HUES48 (cell line): Measurements from ENCODE around the gene DYRK1A.
A peak's percentile ranks its signal among the peaks of the same experiment; 100 is the strongest.

ENCODE experiments used
- H3K27ac ChIP-seq: one replicate; pipeline ENCODE4 v1.7.0; 2013; ENCODE audit warnings: low read depth, low read length, inconsistent platforms
- H3K27me3 ChIP-seq: 2 replicates; pipeline ENCODE4 v1.6.1; 2013; ENCODE audit warnings: mild to moderate bottlenecking, low read length; ENCODE audit not compliant: control insufficient read depth, insufficient read depth
- H3K36me3 ChIP-seq: 2 replicates; pipeline ENCODE4 v1.6.1; 2013; ENCODE audit warnings: low read length; ENCODE audit not compliant: control insufficient read depth, insufficient read depth
- H3K4me1 ChIP-seq: 2 replicates; pipeline ENCODE4 v1.6.1; 2013; ENCODE audit warnings: mild to moderate bottlenecking, low read length; ENCODE audit not compliant: control insufficient read depth, insufficient read depth
- H3K4me3 ChIP-seq: 2 replicates; pipeline ENCODE4 v1.5.1; 2013; ENCODE audit warnings: mild to moderate bottlenecking, low read depth, low read length
- H3K9ac ChIP-seq: 2 replicates; pipeline ENCODE4 v1.6.1; 2013; ENCODE audit warnings: mild to moderate bottlenecking, low read depth, low read length, moderate library complexity
- H3K9me3 ChIP-seq: 2 replicates; pipeline ENCODE4 v1.6.1; 2013; ENCODE audit warnings: low read length; ENCODE audit not compliant: control insufficient read depth, insufficient read depth

Gene DYRK1A

DNA sequence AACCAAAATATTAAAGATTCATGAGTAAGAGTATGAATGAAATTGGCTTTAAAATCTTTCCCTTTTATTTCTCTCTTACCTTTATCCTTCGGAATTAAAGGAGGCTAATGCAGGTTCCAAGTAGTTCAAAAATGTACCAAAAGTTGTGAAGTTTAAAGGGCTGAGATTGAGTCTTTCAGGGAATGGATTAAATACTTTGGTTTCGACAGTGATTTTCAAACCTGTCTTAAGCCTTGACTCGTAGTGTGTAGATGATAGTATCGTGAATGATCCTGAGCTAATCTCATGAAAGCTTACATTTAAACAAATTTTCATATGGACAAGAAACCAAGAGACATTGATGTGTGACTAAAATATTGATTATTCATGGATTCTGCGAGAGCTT lies 66.9 kb downstream of the DYRK1A start:
- Histone ChIP-seq H3K27me3 (no peaks in the 10 kb centered on the region), H3K4me1 (peaks cover 38% of the 10 kb centered on the region), H3K9ac (no peak overlapping the region), H3K36me3 (no peaks in the 10 kb centered on the region), H3K4me3 (no peak overlapping the region), H3K9me3 (no peaks in the 10 kb centered on the region), H3K27ac (no peak overlapping the region)

DNA sequence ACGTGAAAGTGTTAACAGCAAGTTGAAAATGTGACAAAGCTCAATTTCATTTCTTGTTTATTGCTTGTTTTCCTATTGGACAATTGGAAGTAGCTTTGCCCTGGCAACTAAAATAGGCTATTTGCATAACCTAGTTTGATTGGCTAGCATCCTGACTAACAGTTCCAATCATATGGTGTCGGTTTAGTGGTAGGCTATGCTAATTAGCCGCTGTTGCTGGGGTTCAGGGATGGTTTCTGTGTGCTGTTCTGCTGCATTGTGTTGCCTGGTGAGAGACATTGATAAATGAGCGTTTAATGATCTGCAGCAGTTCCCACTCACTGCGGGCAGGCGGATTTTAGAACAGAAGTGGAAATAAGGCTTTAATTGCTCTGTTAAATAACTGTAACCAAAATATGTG lies 68.5 kb downstream of the DYRK1A start:
- peak overlapping the region; percentile 9 for H3K27ac ChIP-seq
- H3K9ac ChIP-seq = no peak overlapping the region

DNA sequence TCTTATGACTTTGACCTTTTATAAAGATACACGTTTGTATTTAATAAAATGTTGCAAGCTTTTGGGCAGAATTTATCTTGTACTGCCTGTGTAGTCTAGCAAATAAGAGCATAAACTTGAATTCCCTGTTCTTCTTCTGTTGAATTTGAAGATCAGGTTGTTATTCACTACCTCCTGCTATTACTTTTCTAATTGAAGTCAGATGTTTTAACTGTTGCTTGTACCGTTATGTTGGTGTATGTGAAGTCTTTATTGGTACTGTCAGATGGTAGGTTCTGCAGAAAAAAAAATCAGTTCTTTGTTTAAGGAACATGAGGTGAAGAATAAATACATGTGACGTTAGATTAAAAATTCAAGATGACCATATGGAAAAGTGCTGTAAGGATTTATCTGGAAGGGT lies 69.1 kb downstream of the DYRK1A start:
- Histone ChIP-seq H3K4me1 (peaks cover 32% of the 10 kb centered on the region), H3K9me3 (no peaks in the 10 kb centered on the region), H3K27me3 (no peaks in the 10 kb centered on the region), H3K4me3 (no peak overlapping the region), H3K36me3 (no peaks in the 10 kb centered on the region), H3K27ac (peak overlapping the region; percentile 9), H3K9ac (no peak overlapping the region)

More for the DNA sequence above, 68.5 kb downstream of the DYRK1A start:
- Histone ChIP-seq H3K36me3 (no peaks in the 10 kb centered on the region), H3K27me3 (no peaks in the 10 kb centered on the region), H3K9me3 (no peaks in the 10 kb centered on the region), H3K4me1 (peaks cover 37% of the 10 kb centered on the region), H3K4me3 (no peak overlapping the region)

DNA sequence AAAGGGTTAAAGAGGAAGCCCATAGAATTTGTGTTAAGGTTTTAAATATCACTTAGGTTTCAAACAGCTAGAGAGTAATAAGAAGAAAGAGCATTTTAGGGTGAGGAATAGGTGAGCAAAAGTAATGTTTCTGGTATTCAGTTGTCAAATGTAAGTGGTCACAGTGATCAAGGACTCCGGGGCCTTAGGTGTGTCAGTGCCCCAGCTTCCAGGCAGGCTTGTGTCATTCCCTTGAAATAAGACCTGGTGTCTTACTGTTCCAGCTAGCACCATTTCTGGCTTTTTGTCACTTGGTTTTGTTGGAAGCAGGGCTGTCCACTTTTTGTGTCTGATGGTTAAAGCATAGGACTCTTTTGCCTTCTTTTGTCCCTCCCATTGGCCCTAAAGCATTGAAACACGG lies 69.6 kb downstream of the DYRK1A start:
- no peak overlapping the region for H3K9ac ChIP-seq
- peaks cover 32% of the 10 kb centered on the region for H3K4me1 ChIP-seq
- no peaks in the 10 kb centered on the region for H3K36me3 ChIP-seq
- H3K4me3 ChIP-seq = no peak overlapping the region
- H3K9me3 ChIP-seq = no peaks in the 10 kb centered on the region
- H3K27me3 ChIP-seq = no peaks in the 10 kb centered on the region
- H3K27ac ChIP-seq = no peak overlapping the region

DNA sequence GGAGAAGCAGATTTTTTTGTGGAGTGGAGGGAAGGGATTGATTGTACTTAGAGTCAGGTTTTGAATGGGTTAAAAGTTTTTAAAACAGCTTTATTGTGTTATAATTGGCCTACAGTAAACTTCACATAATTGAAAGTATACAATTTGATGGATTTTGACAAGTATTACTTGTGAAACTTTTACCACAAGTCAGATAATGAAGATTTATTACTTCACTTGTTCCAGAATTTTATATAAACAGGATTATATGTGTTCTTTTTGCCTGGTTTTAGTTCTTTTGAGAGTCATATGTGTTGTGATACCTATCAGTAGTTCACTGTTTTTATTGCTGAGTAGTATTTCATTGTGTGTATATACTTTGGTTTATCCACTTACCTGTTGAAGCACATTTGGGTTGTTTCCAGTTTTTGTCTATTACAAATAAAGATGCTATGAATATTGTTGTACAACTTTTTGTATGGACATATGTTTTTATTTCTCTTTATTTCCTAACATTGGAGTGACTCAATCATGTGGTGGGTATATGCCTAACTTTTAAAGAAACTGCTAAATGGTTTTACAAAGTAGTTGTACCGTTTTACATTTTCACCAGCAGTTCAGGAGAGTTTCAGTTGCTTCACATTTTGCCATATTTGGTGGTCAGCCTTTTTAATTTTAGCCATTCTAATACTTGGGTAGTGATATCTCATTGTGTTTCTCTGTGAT lies 71.0 kb downstream of the DYRK1A start:
- no peak overlapping the region for H3K27ac ChIP-seq
- H3K27me3 ChIP-seq = no peaks in the 10 kb centered on the region
- H3K4me3 ChIP-seq = no peak overlapping the region
- H3K4me1 ChIP-seq = peaks cover 41% of the 10 kb centered on the region
- no peak overlapping the region for H3K9ac ChIP-seq
- H3K9me3 ChIP-seq = no peaks in the 10 kb centered on the region
- no peaks in the 10 kb centered on the region for H3K36me3 ChIP-seq

DNA sequence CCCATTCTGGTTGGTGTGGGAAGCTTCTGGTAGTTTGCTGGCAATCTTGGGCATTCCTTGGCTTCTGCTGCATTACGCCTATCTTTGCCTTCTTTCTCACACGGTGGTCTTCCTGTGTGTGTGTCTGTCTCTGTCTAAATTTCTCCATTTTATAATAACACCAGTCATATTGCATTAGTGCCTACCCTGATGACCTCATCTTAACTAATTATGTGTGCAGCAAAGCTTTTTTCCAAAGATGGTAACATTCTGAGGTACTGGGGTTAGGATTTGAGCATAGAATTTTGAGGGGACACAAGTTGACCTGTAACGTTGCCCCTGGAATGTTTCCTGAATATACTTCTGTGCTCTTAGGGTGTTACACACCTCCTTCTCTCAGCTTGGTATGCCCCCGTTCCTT lies 77.1 kb downstream of the DYRK1A start:
- H3K9ac ChIP-seq = no peak overlapping the region
- no peaks in the 10 kb centered on the region for H3K9me3 ChIP-seq
- no peaks in the 10 kb centered on the region for H3K36me3 ChIP-seq
- H3K4me3 ChIP-seq = no peak overlapping the region
- peaks cover 54% of the 10 kb centered on the region for H3K4me1 ChIP-seq
- H3K27me3 ChIP-seq = no peaks in the 10 kb centered on the region
- no peak overlapping the region for H3K27ac ChIP-seq

DNA sequence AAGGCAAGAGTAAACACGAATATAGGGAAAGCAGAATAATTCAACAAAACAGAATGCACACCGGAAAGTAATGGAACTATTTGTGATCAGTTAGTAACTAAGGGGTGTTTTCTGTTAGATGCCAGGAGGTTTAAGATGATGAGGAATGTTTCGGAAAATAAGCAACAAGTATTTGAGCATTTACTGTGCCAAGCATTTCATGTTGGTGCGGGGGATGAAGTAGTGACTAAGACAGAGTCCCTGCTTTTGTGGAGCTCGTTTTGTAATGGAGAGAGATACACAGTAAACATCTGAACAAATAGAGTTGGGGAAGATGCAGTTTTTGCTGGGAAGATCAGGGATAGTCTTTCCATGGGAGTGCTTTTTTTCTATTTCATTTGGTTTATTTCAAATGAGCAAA lies 78.7 kb downstream of the DYRK1A start:
- no peak overlapping the region for H3K27ac ChIP-seq
- no peaks in the 10 kb centered on the region for H3K9me3 ChIP-seq
- H3K36me3 ChIP-seq = no peaks in the 10 kb centered on the region
- peaks cover 66% of the 10 kb centered on the region for H3K4me1 ChIP-seq
- no peak overlapping the region for H3K9ac ChIP-seq
- no peak overlapping the region for H3K4me3 ChIP-seq
- no peaks in the 10 kb centered on the region for H3K27me3 ChIP-seq

DNA sequence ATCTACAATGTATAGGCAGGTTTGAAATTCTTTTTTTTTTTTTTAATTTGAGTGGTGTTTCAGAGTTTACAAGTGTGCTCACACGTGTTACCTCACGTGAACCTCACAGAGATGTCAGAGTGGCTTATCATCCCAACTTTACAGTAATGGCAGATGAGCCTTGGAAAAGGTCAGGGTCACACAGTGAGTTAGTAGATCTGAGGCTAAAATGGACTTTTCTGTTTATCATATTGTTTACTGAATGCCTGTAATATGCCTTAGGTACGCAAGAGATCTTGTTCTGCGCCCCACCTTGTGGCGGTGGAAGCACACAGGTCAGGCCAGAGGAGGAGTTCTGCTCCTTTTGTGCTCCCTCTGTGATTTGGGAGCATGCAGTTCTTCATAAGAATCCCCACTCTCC lies 80.0 kb downstream of the DYRK1A start:
- no peaks in the 10 kb centered on the region for H3K9me3 ChIP-seq
- peaks cover 64% of the 10 kb centered on the region for H3K4me1 ChIP-seq

DNA sequence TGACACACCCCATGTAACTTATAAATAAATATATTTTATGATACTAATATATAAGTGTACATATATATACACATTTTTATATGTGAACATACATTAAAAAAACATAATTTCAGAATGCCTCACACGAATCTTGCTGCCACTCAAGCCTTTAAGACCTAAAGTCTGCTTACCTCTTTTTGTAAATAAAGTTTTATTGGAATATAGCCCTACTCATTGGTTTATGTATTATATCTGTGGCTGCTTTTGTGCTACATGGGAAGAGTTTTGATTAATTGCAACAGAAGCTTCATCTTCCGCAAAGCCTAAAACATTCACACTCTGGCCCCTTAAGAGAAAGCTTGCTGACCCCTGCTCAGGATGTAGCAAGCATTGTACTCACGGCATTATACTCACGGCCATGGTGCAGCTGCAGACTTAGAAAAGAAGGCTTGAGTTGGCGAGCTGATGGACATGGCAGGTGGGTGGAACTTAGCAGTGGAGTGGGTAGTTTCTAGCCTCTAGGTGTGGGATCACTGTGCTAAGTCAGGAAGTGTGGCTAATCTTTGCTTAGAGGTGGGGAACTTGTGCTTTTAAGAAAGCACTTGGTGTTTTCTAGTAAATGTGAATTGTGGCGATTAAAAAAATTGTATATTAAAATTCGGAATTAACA lies 80.8 kb downstream of the DYRK1A start:
- Histone ChIP-seq H3K9me3 (no peaks in the 10 kb centered on the region), H3K36me3 (no peaks in the 10 kb centered on the region), H3K9ac (no peak overlapping the region), H3K4me1 (peaks cover 64% of the 10 kb centered on the region), H3K27ac (no peak overlapping the region), H3K4me3 (no peak overlapping the region), H3K27me3 (no peaks in the 10 kb centered on the region)

More for the DNA sequence above, 80.0 kb downstream of the DYRK1A start:
- Histone ChIP-seq H3K27me3 (no peaks in the 10 kb centered on the region), H3K4me3 (no peak overlapping the region), H3K9ac (no peak overlapping the region), H3K27ac (peak overlapping the region; percentile 34), H3K36me3 (no peaks in the 10 kb centered on the region)

DNA sequence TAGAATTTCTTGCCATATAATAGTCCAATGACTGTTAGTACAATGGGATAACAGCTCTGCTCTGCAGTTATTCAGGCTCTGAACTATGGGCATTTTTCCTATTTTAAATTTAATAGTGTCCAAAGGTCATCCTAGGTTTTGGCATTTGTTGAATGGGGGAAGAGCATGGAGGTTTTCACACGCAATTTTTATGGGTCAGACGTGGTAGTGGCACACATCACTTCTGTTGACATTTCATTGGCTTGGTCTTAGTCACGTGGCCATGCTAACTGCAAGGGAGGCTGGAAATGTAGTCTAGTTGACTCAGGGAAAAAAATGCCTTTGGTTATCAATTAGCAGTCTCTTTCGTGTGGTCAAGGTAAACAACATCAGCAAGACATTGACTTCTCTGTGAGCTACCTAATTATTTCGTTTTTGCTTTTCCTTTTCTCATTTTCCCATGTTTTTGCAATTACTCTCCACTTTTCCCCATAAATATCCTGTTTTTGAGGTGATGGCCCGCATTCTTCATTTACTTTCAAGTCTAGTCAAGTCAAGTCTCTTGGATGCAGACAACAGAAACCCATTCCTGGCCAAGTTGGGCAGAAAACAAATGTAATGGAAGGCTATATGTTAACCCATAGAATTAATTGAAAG lies 82.8 kb downstream of the DYRK1A start:
- no peaks in the 10 kb centered on the region for H3K36me3 ChIP-seq
- no peaks in the 10 kb centered on the region for H3K9me3 ChIP-seq
- no peak overlapping the region for H3K27ac ChIP-seq
- H3K4me1 ChIP-seq = peaks cover 60% of the 10 kb centered on the region
- no peak overlapping the region for H3K4me3 ChIP-seq
- no peak overlapping the region for H3K9ac ChIP-seq
- no peaks in the 10 kb centered on the region for H3K27me3 ChIP-seq

DNA sequence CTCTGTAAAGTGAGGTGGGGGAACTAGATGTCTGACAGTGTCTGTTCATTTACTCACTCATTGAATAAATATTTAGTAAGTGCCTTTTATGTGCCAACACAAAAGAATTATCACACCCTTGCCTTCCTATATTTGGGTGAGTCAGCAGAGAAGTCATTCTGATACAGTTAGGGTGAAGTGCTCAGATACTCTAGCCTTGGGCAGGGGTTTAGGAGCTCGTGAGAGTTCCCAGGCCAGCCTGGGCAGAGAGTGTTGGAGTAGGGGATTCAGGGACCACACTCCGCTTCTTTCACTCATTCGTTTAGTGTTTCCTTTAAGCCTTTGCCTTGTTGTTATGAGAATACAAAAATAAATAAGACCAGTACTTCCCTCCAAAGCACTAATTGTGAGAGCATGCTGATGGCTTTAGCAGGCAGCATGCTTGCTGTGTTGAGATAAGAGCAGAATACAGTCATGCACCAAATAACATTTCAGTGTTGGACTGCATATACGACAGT lies 83.9 kb downstream of the DYRK1A start:
- H3K9me3 ChIP-seq = no peaks in the 10 kb centered on the region
- H3K27ac ChIP-seq = no peak overlapping the region
- H3K27me3 ChIP-seq = no peaks in the 10 kb centered on the region
- no peaks in the 10 kb centered on the region for H3K36me3 ChIP-seq
- H3K4me1 ChIP-seq = peaks cover 63% of the 10 kb centered on the region
- no peak overlapping the region for H3K4me3 ChIP-seq
- no peak overlapping the region for H3K9ac ChIP-seq
